SK-N-SH (cell line): ENCODE data around the gene ENPEP.

Experiments used
- TAF1 ChIP-seq: IDR thresholded peaks from 2 replicates; pipeline ENCODE4 v1.6.1; 2012; ENCODE audit warnings: low read depth, mild to moderate bottlenecking, low read length, moderate library complexity, borderline replicate concordance
- TEAD4 ChIP-seq: IDR thresholded peaks from 2 replicates; pipeline ENCODE4 v1.4.0; 2012; ENCODE audit warnings: mild to moderate bottlenecking, borderline replicate concordance; ENCODE audit not compliant: insufficient read depth
- TF ChIP-seq, protein P1 (sequence below): fragments of 200-600 bp; sonication (generic); IDR thresholded peaks from 2 replicates; pipeline ENCODE4 v1.6.1; 2017; ENCODE audit warnings: antibody characterized with exemption, mild to moderate bottlenecking, moderate library complexity
- TF ChIP-seq, protein P2 (sequence below): IDR thresholded peaks from 2 replicates; pipeline ENCODE4; 2012

DNA sequence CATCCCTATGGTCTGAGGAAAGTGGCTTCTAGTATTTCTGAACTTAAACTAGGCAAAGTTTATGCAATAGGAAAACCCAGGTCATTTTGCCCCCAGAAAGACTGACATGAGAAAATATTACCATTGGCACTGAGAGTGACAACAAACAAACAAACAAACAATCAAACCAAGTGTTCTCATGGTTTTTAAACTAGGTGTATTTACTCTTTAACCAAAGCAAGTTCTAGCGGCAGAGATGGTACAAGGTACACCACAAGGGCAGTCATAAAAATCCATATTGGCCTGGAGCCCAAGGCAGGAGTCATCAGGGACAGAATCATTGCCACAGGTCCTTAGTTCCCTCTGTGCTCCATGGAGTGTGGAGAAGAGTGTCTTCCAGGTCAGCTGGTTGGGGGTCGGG is 26.0 kb upstream of the ENPEP start:
- TF ChIP-seq, protein P1, sequence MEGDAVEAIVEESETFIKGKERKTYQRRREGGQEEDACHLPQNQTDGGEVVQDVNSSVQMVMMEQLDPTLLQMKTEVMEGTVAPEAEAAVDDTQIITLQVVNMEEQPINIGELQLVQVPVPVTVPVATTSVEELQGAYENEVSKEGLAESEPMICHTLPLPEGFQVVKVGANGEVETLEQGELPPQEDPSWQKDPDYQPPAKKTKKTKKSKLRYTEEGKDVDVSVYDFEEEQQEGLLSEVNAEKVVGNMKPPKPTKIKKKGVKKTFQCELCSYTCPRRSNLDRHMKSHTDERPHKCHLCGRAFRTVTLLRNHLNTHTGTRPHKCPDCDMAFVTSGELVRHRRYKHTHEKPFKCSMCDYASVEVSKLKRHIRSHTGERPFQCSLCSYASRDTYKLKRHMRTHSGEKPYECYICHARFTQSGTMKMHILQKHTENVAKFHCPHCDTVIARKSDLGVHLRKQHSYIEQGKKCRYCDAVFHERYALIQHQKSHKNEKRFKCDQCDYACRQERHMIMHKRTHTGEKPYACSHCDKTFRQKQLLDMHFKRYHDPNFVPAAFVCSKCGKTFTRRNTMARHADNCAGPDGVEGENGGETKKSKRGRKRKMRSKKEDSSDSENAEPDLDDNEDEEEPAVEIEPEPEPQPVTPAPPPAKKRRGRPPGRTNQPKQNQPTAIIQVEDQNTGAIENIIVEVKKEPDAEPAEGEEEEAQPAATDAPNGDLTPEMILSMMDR = no peak
- TF ChIP-seq TAF1 = no peak
- TF ChIP-seq TEAD4 = no peak
- TF ChIP-seq, protein P2, sequence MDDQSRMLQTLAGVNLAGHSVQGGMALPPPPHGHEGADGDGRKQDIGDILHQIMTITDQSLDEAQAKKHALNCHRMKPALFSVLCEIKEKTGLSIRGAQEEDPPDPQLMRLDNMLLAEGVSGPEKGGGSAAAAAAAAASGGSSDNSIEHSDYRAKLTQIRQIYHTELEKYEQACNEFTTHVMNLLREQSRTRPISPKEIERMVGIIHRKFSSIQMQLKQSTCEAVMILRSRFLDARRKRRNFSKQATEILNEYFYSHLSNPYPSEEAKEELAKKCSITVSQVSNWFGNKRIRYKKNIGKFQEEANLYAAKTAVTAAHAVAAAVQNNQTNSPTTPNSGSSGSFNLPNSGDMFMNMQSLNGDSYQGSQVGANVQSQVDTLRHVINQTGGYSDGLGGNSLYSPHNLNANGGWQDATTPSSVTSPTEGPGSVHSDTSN = no peak
